AG09319 (cell line): ENCODE results near the gene SATB1.

Source experiments
- DNase-seq: peaks from one replicate; pipeline ENCODE4 v3.0.0-alpha.2; 2010; ENCODE audit warnings: low read depth; ENCODE audit errors: extremely low read depth
- TF ChIP-seq, protein P1 (sequence below): IDR thresholded peaks from 2 replicates; pipeline ENCODE4 v1.5.1; 2011; ENCODE audit warnings: low read depth, mild to moderate bottlenecking, inconsistent platforms, low read length, moderate library complexity

Gene SATB1

GRCh38 chr3:18351823-18352744 lies 73.1 kb downstream of the SATB1 start:
- no peak for DNase-seq
- TF ChIP-seq, protein P1, sequence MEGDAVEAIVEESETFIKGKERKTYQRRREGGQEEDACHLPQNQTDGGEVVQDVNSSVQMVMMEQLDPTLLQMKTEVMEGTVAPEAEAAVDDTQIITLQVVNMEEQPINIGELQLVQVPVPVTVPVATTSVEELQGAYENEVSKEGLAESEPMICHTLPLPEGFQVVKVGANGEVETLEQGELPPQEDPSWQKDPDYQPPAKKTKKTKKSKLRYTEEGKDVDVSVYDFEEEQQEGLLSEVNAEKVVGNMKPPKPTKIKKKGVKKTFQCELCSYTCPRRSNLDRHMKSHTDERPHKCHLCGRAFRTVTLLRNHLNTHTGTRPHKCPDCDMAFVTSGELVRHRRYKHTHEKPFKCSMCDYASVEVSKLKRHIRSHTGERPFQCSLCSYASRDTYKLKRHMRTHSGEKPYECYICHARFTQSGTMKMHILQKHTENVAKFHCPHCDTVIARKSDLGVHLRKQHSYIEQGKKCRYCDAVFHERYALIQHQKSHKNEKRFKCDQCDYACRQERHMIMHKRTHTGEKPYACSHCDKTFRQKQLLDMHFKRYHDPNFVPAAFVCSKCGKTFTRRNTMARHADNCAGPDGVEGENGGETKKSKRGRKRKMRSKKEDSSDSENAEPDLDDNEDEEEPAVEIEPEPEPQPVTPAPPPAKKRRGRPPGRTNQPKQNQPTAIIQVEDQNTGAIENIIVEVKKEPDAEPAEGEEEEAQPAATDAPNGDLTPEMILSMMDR: no peak

- no peak for DNase-seq
Observed at GRCh38 chr3:18351069-18351628, 74.0 kb downstream of the SATB1 start.

GRCh38 chr3:18349197-18349798 lies 75.8 kb downstream of the SATB1 start:
- TF ChIP-seq, protein P1: no peak
- DNase-seq: no peak

More at GRCh38 chr3:18351069-18351628, 74.0 kb downstream of the SATB1 start:
- TF ChIP-seq, protein P1: no peak

DNA sequence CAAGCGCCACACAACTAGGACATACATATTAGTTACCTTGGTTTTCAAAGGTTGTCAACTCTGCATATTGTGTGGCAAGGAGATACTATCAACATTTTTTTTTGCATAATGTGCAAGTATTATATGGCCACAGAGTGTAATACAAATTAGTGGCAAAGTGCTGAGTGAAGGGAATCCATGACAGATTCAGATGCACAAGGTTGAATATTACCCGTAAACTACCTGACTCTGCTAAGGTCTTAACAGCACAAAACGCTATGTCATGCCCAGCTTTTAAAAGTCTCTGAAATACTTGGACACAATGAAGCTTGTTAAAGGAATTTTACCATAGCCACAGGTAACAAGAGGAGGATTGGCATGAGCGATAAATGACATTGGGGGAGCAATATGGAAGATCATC lies 79.0 kb downstream of the SATB1 start:
- no peak for DNase-seq
- TF ChIP-seq, protein P1: no peak

- TF ChIP-seq, protein P1: no peak
- no peak for DNase-seq
Observed at GRCh38 chr3:18345015-18345367, 80.1 kb downstream of the SATB1 start.

GRCh38 chr3:18344306-18345014 lies 80.7 kb downstream of the SATB1 start:
- DNase-seq: no peak
- TF ChIP-seq, protein P1: no peak
